ENCODE data around the gene CHMP6. TPM values are rescaled to one million over a fixed set of nuclear protein-coding genes. Genes with fewer than 3 reads are reported as not detected.

The CHMP6 gene
- total RNA-seq, 2 donors from 2014 or later: 28.4 to 32.5 TPM

DNA sequence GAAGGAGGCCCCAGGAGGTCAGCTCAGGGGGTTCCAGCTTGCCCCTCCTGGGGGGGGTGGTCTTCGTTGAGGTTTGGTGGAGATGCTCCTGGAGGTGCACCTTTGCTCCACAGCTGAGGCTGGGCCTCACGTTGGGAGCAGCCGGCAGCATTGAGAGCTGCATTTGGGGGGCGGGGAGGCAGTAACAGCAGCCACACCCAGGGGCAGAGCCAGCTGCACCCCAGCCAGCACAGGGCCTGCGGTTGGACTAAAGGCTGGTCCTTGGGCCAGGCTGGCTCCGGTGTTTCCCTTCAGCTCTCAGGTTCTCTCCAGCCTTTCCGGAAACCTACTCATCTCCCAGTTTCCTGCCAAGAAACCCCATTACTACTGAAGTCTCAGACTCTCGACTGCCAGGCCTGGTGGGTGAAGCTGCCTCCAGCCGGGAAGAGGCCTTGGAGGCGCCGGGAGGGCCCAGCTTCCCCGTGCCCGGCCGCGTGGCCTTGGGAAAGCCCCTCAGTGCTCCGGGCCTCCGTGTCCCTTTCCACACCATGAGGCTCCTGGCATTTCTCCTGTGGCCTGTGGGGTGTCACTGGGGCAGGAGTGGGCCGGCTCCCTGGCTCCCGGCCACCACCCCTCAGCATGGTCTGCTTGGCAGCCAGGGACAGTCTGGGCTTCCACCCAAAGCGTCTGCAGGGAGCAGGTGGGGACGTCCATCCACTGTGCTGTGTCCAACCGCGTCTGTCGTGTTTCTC, 29.3 kb downstream of the CHMP6 start:
- Mint-ChIP-seq H3K27ac (no peak overlapping the region), H3K9me3 (peaks cover 8% of the 10 kb centered on the region), H3K36me3 (ENCODE audit: low read depth) (no peaks in the 10 kb centered on the region), H3K4me1 (peaks cover 26% of the 10 kb centered on the region), H3K27me3 (ENCODE audit: insufficient read depth) (no peaks in the 10 kb centered on the region), H3K4me3 (no peak overlapping the region)
- H3K4me1 ChIP-seq (ENCODE audit: control insufficient read depth, insufficient read depth, low read length): peaks cover 6% of the 10 kb centered on the region
- no peak for DNase-seq
- no peak overlapping the region for H3K27ac ChIP-seq (ENCODE audit: low read depth, low read length)
- no peak overlapping the region for H3K4me3 ChIP-seq (ENCODE audit: low read length)
- no peaks in the 10 kb centered on the region for H3K36me3 ChIP-seq (ENCODE audit: control insufficient read depth, insufficient read depth, low read length)
- H3K9me3 ChIP-seq (ENCODE audit: control insufficient read depth, low read length): peaks cover 11% of the 10 kb centered on the region
- TF ChIP-seq, protein P1, sequence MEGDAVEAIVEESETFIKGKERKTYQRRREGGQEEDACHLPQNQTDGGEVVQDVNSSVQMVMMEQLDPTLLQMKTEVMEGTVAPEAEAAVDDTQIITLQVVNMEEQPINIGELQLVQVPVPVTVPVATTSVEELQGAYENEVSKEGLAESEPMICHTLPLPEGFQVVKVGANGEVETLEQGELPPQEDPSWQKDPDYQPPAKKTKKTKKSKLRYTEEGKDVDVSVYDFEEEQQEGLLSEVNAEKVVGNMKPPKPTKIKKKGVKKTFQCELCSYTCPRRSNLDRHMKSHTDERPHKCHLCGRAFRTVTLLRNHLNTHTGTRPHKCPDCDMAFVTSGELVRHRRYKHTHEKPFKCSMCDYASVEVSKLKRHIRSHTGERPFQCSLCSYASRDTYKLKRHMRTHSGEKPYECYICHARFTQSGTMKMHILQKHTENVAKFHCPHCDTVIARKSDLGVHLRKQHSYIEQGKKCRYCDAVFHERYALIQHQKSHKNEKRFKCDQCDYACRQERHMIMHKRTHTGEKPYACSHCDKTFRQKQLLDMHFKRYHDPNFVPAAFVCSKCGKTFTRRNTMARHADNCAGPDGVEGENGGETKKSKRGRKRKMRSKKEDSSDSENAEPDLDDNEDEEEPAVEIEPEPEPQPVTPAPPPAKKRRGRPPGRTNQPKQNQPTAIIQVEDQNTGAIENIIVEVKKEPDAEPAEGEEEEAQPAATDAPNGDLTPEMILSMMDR (conservative IDR thresholded peaks at IDR 0.05): no peak
- no peak overlapping the region for H3K9ac ChIP-seq (ENCODE audit: extremely low read depth, low read length, poor library complexity, severe bottlenecking)
- H3K27me3 ChIP-seq (ENCODE audit: control insufficient read depth, insufficient read depth, low read length, poor library complexity, severe bottlenecking): no peaks in the 10 kb centered on the region
- WGBS, 2 experiments (ENCODE audit: insufficient coverage in 1 of 2, insufficient read length in 1 of 2): 91 to 100% methylated on average over 2 to 24 of the region's 24 CpGs

DNA sequence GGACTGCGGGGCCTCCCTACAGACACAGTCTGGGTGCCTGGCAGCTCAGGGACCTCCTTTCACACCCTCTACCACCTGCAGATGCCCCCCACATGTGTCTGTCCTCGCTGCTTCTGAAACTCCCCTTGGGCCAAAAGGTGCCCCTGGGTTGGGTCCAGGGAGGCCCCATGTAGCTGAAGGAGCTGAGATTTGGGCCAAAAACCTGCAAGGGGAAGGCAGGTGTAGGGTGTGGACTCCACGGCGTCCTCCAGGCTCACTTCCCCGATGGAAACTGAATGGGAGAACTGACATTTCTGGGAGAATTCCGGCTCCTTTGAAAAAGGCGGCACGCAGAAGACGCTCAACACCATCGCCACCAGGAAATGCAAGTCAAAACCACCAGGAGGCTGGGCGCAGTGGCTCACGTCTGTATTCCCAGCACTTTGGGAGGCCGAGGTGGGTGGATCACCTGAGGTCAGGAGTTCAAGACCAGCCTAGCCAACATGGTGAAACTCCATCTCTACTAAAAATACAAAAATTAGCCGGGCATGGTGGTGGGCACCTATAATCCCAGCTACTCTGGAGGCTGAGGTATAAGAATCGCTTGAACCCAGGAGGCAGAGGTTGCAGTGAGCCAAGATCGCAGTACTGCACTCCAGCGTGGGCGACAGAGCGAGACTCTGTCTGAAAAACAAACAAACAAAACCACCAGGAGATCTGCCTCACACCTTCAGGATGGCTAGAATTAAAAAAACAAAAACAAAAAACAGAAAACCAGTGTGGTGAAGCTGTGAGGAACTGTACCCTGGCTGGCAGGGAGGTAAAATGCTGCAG, 30.1 kb downstream of the CHMP6 start:
- no peak for DNase-seq
- no peaks in the 10 kb centered on the region for H3K36me3 ChIP-seq (ENCODE audit: control insufficient read depth, insufficient read depth, low read length)
- H3K27ac ChIP-seq (ENCODE audit: low read depth, low read length): no peak overlapping the region
- WGBS, 2 experiments (ENCODE audit: insufficient coverage in 1 of 2, insufficient read length in 1 of 2): 90 to 92% methylated on average over 11 to 19 of the region's 19 CpGs
- H3K27me3 ChIP-seq (ENCODE audit: control insufficient read depth, insufficient read depth, low read length, poor library complexity, severe bottlenecking): no peaks in the 10 kb centered on the region
- no peak overlapping the region for H3K4me3 ChIP-seq (ENCODE audit: low read length)
- H3K4me1 ChIP-seq (ENCODE audit: control insufficient read depth, insufficient read depth, low read length): peaks cover 6% of the 10 kb centered on the region
- H3K9me3 ChIP-seq (ENCODE audit: control insufficient read depth, low read length): peaks cover 6% of the 10 kb centered on the region
- Mint-ChIP-seq H3K9me3 (peaks cover 3% of the 10 kb centered on the region), H3K27ac (peak overlapping the region; percentile 35), H3K4me1 (peaks cover 26% of the 10 kb centered on the region), H3K36me3 (ENCODE audit: low read depth) (no peaks in the 10 kb centered on the region), H3K4me3 (no peak overlapping the region), H3K27me3 (ENCODE audit: insufficient read depth) (no peaks in the 10 kb centered on the region)
- TF ChIP-seq, protein P1 (conservative IDR thresholded peaks at IDR 0.05): peak; percentile 30
- H3K9ac ChIP-seq (ENCODE audit: extremely low read depth, low read length, poor library complexity, severe bottlenecking): no peak overlapping the region

DNA sequence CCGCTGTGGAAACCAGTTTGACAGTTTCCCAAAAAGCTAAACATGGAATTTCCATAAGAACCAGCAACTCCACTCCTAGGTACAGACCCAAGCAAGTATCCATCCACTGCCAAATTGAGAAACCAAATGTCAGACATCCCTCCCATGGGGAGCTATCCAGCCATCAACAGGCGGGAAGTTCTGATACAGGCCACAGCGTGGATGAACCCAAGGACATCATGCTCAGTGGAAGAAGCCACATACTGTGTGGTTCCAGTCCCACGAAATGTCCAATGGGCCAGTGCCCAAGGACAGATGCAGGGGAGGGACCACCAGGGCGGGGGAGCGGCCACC, 30.7 kb downstream of the CHMP6 start:
- no peaks in the 10 kb centered on the region for H3K36me3 Mint-ChIP-seq (ENCODE audit: low read depth)
- no peaks in the 10 kb centered on the region for H3K9me3 Mint-ChIP-seq
- H3K4me1 Mint-ChIP-seq: peaks cover 26% of the 10 kb centered on the region
- Histone ChIP-seq H3K4me1 (ENCODE audit: control insufficient read depth, insufficient read depth, low read length) (peaks cover 6% of the 10 kb centered on the region), H3K9me3 (ENCODE audit: control insufficient read depth, low read length) (peaks cover under 1% of the 10 kb centered on the region), H3K27ac (ENCODE audit: low read depth, low read length) (no peak overlapping the region), H3K4me3 (ENCODE audit: low read length) (no peak overlapping the region), H3K27me3 (ENCODE audit: control insufficient read depth, insufficient read depth, low read length, poor library complexity, severe bottlenecking) (no peaks in the 10 kb centered on the region), H3K9ac (ENCODE audit: extremely low read depth, low read length, poor library complexity, severe bottlenecking) (no peak overlapping the region), H3K36me3 (ENCODE audit: control insufficient read depth, insufficient read depth, low read length) (no peaks in the 10 kb centered on the region)
- H3K27ac Mint-ChIP-seq: no peak overlapping the region
- TF ChIP-seq, protein P1 (conservative IDR thresholded peaks at IDR 0.05): no peak
- DNase-seq: no peak
- no peaks in the 10 kb centered on the region for H3K27me3 Mint-ChIP-seq (ENCODE audit: insufficient read depth)
- 94 to 100% methylated on average over 1 to 4 of the region's 6 CpGs for WGBS, 2 experiments (ENCODE audit: insufficient coverage in 1 of 2, insufficient read length in 1 of 2)
- no peak overlapping the region for H3K4me3 Mint-ChIP-seq
